Brain pericyte (primary cell): Measurements from ENCODE around the gene S1PR3.
"Not testable (repeated sequence)": the region's sequence is repeated elsewhere in the genome, so short reads cannot be mapped to it uniquely, and the experiment has no call there.

Experiments
- DNase-seq: peaks from one replicate; pipeline ENCODE4 v3.0.0-alpha.2; 2012; ENCODE audit warnings: low read depth, low spot score

The S1PR3 gene

DNA sequence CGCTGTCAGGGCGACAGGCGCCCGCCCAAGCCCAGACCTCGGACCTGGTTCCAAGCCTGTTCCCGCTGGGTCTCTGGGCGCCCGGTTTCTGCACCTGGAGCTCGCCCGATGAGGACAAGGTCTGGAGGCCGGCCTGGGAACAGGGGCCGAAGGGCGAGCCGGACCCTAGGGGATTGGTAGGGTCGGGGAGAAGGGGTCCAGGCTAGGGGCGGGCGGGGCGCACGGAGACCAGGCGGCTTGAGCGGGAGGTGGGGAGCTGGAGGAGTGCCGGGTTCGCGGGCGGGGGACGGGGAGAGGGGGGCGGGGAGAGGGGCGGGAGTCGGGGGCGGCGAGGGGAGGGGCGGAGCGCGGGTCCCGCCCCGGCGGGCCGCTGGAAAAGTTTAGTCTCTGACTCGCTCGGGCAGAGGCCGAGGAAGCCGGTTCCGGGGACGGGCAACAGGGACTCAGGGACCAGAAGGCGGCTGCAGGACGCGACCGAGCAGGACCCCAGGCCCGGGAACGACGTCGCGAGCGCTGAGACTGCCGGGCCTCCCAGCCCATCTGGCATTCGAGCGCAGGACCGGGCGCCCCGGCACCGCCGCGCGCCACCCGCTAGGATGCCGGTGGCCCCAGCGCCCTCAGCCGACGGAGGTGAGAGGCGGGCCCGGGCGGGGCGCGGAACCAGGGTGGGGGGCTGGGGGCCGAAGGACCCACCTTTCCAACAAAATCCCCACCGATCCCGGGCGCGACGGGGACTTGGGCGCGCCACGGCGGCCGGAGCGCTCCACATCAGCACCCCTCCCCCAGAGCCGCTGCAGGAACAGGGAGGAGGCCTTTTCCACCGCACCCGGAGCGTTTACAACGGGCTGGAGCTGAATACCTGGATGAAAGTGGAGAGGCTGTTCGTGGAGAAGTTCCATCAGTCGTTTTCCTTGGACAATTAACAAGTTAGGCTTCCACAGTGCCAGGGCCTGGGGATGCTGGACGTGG, at the start of gene S1PR3:
S1PR3 (plus strand) TSS at position 403 of the 969 bp plus-strand sequence. CDS start 9,733 bp downstream, outside the sequence.
- no peak for DNase-seq

DNA sequence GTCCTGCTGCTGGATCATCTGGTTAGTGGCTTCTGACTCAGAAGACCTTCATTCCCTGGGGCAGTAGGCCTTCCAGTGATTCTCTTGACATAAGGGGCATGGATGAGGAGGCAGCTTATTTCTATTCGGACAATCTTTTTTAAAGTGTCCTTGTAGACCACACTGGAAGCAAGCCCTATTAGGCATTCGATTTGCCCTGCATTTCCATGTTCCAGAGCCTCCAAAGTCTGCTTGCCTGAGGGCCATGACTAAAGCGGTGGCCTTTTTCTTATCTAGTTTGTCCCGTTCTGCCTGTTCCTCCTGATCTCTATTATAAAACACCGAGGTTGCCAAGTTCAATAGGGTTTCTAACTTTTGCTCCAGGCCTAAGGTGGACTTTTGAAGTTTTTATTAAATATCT, 49.7 kb upstream of the S1PR3 start:
- DNase-seq = not testable (repeated sequence)

GRCh38 chr9:88942411-88942810, 48.9 kb upstream of the S1PR3 start:
- DNase-seq = no peak

GRCh38 chr9:88945636-88946333, 45.5 kb upstream of the S1PR3 start:
- no peak for DNase-seq

- DNase-seq = no peak
Observed at GRCh38 chr9:88947581-88948573, 43.4 kb upstream of the S1PR3 start.

DNA sequence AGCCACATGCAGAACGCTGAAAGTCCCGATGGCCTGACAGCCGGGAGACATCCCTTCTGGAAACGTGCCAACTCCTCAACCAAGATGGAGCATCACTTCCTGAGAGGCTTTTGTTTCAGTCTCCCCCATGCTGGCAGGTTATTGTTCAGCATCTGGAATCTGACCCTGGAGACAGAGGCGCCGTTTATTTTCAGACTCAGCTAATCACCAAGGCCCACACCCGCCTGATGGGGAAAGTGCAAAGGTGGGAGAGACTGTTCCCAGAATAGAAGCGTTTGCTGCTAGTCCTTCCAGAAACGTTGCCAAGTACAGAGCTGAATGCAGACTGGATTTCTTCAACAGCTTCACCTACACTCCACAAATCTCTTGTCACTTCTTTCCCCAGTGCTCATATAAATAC, 41.8 kb upstream of the S1PR3 start:
- DNase-seq = peak; percentile 83

DNA sequence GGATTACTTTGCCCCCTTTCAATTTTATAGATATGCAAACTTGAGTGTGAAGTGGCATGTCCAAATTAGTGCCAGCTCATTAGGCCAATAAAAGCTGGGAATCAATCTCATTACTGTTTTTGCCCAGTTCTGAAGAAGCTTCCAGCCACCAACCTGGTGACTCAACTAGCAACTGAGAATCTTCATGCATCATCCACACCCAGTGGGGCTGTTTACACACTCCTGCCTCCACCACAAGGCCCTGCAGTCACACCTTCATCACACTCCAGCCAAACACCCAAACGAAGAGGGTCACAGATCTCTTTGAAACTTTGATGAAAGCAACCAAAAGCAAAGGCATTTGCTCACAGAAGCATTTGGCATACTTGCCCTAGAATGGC, 41.3 kb upstream of the S1PR3 start:
- no peak for DNase-seq

- peak; percentile 65 for DNase-seq
Observed at GRCh38 chr9:88950341-88951154, 40.7 kb upstream of the S1PR3 start.

GRCh38 chr9:88951155-88951542, 40.1 kb upstream of the S1PR3 start:
- DNase-seq = no peak

GRCh38 chr9:88952086-88952615, 39.1 kb upstream of the S1PR3 start:
- no peak for DNase-seq

DNA sequence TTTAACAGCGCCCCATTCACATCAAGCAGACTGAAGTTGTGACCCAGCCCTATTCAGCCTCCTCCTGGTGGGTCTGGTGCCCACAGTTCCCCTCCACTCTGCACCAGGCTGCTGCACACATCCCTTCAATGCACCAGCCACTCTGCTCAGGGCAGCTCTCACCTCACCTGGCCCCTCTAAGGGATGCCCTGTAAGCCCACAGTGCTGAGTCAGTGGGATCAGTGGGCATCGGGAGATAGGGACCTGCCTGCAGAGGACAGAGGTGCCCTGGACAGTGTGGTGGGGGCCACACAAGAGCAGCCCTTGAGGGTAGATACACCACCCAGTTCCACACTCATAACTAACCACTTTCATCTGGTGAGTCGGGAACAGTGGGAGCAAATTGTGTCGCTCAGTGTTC, 38.3 kb upstream of the S1PR3 start:
- DNase-seq = no peak

DNA sequence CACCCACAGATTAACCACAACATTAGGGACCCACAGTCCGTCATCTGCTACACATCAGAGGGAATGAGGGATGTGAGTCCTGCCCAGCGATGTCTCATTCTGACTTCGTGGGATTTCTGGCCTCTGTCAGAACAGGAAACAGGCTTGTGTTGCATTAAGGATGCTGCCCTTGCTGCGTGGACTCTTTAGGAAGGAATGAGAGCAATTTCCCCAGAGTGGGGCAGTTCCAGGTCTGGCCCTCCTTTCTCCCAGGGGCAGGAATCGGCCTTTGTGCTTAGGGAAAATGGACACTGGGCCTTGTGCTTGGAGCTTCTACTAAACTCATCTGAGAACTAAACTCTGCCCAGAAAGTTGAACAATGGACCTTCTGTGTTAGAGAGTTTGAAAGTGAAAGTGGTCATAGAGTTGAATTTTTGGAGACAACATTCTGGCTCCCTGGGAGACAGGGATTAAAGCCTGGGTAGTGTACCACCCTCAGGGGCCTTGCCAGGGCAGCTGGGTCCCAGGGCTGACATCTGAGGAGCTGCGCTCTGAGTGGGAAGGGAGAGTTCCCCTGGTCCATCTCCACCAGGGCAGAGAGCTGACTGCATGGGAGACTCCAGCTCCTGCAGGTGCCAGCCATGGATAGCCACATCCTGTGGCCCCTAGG, 37.8 kb upstream of the S1PR3 start:
- no peak for DNase-seq

GRCh38 chr9:88954066-88954465, 37.2 kb upstream of the S1PR3 start:
- no peak for DNase-seq

DNA sequence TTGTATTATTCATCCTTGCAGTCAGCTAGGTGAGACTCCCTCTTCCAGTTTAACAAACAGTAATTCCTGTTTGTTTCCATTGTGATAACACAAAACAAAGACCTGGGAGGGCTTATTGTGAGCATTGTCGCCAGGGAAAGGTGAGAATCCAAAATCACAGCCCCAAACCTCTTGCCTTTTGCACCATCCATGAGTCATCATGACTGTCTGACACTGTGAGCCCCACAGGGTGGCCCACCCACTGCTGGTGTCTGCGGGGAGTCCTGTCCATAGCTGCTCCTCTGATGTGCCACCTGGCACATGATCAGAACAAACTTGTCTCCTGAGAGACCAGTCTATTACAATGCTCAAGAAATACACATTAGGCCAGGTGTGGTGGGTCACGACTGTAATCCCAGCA, 33.7 kb upstream of the S1PR3 start:
- DNase-seq = no peak

GRCh38 chr9:88959727-88960469, 31.4 kb upstream of the S1PR3 start:
- no peak for DNase-seq

GRCh38 chr9:88960632-88961031, 30.6 kb upstream of the S1PR3 start:
- no peak for DNase-seq

DNA sequence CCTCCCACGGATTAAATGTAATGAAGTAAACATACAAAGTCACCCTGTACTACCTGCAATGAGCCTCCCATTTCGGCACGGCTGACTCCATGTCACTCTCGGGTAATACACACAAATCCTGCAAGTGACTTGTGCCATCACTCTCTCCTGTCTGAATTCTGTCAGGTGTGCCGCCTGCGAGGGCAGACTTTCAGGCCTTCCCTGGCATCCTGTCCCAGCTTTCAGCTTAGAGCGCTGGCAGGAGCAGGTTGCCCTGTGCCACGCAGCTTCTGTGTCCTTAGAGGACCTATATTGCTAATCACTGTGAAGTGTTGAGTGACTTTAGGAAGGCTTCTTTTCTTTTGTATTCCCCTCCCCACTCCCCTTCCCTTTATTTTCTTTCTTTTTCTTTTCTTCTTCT, 25.8 kb upstream of the S1PR3 start:
- DNase-seq = no peak

GRCh38 chr9:88966894-88967676, 24.2 kb upstream of the S1PR3 start:
- DNase-seq = no peak
